HG03520 (cell line): ENCODE data around the gene MSH3.
"Not testable (repeated sequence)": the region's sequence is repeated elsewhere in the genome, so short reads cannot be mapped to it uniquely, and the experiment has no call there.

ENCODE experiments used
- ATAC-seq: cut with Tn5 transposase; IDR thresholded peaks from one replicate; pipeline ENCODE4 v1.9.1; 2021; ENCODE audit warnings: mild to moderate bottlenecking, moderate library complexity; ENCODE audit not compliant: unreplicated experiment

The MSH3 gene

GRCh38 chr5:80837679-80838078 lies 183.2 kb downstream of the MSH3 start:
- ATAC-seq, result peak; percentile 77

- not testable (repeated sequence) for ATAC-seq
These were observed 186.8 kb downstream of the MSH3 start for GRCh38 chr5:80841026-80841797.

GRCh38 chr5:80846422-80846821 lies 192.0 kb downstream of the MSH3 start:
- ATAC-seq, result not testable (repeated sequence)

GRCh38 chr5:80850168-80850567 lies 195.7 kb downstream of the MSH3 start:
- not testable (repeated sequence) for ATAC-seq

- no peak for ATAC-seq
These were observed 198.1 kb downstream of the MSH3 start for GRCh38 chr5:80852331-80853245.

GRCh38 chr5:80853413-80853812 lies 199.0 kb downstream of the MSH3 start:
- no peak for ATAC-seq

GRCh38 chr5:80854583-80854982 lies 200.1 kb downstream of the MSH3 start:
- ATAC-seq, result no peak

GRCh38 chr5:80860924-80861613 lies 206.6 kb downstream of the MSH3 start:
- no peak for ATAC-seq

GRCh38 chr5:80863708-80864107 lies 209.3 kb downstream of the MSH3 start:
- ATAC-seq, result no peak

- no peak for ATAC-seq
These were observed 209.7 kb downstream of the MSH3 start for GRCh38 chr5:80864109-80864508.

GRCh38 chr5:80864706-80865435 lies 210.4 kb downstream of the MSH3 start:
- ATAC-seq, result peak; percentile 78

- ATAC-seq, result no peak
These were observed 211.1 kb downstream of the MSH3 start for GRCh38 chr5:80865551-80865950.

- no peak for ATAC-seq
These were observed 211.9 kb downstream of the MSH3 start for GRCh38 chr5:80866371-80866770.

GRCh38 chr5:80867233-80867632 lies 212.8 kb downstream of the MSH3 start:
- no peak for ATAC-seq

GRCh38 chr5:80870442-80870841 lies 216.0 kb downstream of the MSH3 start:
- no peak for ATAC-seq

GRCh38 chr5:80871541-80871961 lies 217.1 kb downstream of the MSH3 start:
- no peak for ATAC-seq

GRCh38 chr5:80874162-80874561 lies 219.7 kb downstream of the MSH3 start:
- no peak for ATAC-seq

- ATAC-seq, result no peak
These were observed 223.1 kb downstream of the MSH3 start for GRCh38 chr5:80877592-80877991.

- ATAC-seq, result no peak
These were observed 227.3 kb downstream of the MSH3 start for GRCh38 chr5:80881726-80882125.

- ATAC-seq, result not testable (repeated sequence)
These were observed 228.9 kb downstream of the MSH3 start for GRCh38 chr5:80883390-80883789.
